ENCODE results near the gene EXT2.

Gene EXT2

GRCh38 chr11:44047931-44048431 is 47.5 kb upstream of the EXT2 start, which contains the start of gene ACCSL:
ACCSL (plus strand) TSS chr11:44047981; CDS start chr11:44048037, 56 bp downstream.
- TF ChIP-seq EZH2phosphoT487 (IDR thresholded peaks at IDR 0.05; ENCODE audit: borderline replicate concordance): no peak
- no peak within 1 kb of the TSS for H3K9ac ChIP-seq (ENCODE audit: low read depth, low read length, poor library complexity, severe bottlenecking)

DNA sequence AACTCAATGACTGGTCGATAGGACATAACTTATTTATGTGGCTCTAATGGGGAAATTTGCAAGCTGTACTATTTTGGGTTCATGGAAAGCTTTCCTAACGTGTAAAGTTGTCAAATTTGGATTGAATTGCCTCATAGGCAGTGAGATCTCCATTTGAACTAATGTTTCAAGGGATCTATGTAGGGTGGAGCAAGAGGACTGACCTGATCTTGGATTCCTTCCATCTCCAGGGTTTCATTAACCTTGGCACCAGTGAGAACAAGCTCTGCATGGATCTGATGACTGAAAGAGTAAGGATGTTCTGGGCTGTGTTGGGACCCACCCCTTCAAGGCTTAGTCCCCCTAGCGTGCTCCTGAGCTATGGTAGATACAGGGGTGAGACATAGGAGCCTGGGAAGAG is 45.6 kb upstream of the EXT2 start:
- no peaks in the 10 kb centered on the region for H4K20me1 ChIP-seq (ENCODE audit: insufficient read depth, low read length, poor library complexity, severe bottlenecking)
- no peaks in the 10 kb centered on the region for H3K9me2 ChIP-seq (replicated peaks; ENCODE audit: low read depth, low read length)
- H3K27me3 ChIP-seq (ENCODE audit: insufficient read depth, low read length, poor library complexity, severe bottlenecking): no peaks in the 10 kb centered on the region
- H3K36me3 ChIP-seq (ENCODE audit: insufficient read depth, low read length): no peaks in the 10 kb centered on the region
- no peak overlapping the region for H3K4me3 ChIP-seq (ENCODE audit: low read length, poor library complexity, severe bottlenecking)
- H3K9ac ChIP-seq (ENCODE audit: low read depth, low read length, poor library complexity, severe bottlenecking): no peak overlapping the region
- H2AFZ ChIP-seq (ENCODE audit: low read length): no peak overlapping the region
- TF ChIP-seq, protein P1, sequence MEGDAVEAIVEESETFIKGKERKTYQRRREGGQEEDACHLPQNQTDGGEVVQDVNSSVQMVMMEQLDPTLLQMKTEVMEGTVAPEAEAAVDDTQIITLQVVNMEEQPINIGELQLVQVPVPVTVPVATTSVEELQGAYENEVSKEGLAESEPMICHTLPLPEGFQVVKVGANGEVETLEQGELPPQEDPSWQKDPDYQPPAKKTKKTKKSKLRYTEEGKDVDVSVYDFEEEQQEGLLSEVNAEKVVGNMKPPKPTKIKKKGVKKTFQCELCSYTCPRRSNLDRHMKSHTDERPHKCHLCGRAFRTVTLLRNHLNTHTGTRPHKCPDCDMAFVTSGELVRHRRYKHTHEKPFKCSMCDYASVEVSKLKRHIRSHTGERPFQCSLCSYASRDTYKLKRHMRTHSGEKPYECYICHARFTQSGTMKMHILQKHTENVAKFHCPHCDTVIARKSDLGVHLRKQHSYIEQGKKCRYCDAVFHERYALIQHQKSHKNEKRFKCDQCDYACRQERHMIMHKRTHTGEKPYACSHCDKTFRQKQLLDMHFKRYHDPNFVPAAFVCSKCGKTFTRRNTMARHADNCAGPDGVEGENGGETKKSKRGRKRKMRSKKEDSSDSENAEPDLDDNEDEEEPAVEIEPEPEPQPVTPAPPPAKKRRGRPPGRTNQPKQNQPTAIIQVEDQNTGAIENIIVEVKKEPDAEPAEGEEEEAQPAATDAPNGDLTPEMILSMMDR (conservative IDR thresholded peaks at IDR 0.05; ENCODE audit: low read length): no peak
- TF ChIP-seq EZH2phosphoT487 (IDR thresholded peaks at IDR 0.05; ENCODE audit: borderline replicate concordance): no peak
- H3K4me2 ChIP-seq (ENCODE audit: low read depth, low read length, poor library complexity, severe bottlenecking): no peak overlapping the region
- H3F3A ChIP-seq (ENCODE audit: low read depth): no peaks in the 10 kb centered on the region
- H3K4me1 ChIP-seq (ENCODE audit: insufficient read depth, low read length, poor library complexity, severe bottlenecking): no peaks in the 10 kb centered on the region
- H3K79me2 ChIP-seq (ENCODE audit: insufficient read depth, low read length): no peaks in the 10 kb centered on the region
- H3K9me3 ChIP-seq (ENCODE audit: insufficient read depth, low read depth, low read length): no peaks in the 10 kb centered on the region

More at GRCh38 chr11:44047931-44048431, 47.5 kb upstream of the EXT2 start, which contains the start of gene ACCSL:
- no peaks in the 10 kb centered on the region for H3K27me3 ChIP-seq (ENCODE audit: insufficient read depth, low read length, poor library complexity, severe bottlenecking)
- no peaks in the 10 kb centered on the region for H3K9me2 ChIP-seq (replicated peaks; ENCODE audit: low read depth, low read length)
- H3K4me1 ChIP-seq (ENCODE audit: insufficient read depth, low read length, poor library complexity, severe bottlenecking): no peaks in the 10 kb centered on the region
- no peak within 1 kb of the TSS for H3K4me3 ChIP-seq (ENCODE audit: low read length, poor library complexity, severe bottlenecking)
- H3K4me2 ChIP-seq (ENCODE audit: low read depth, low read length, poor library complexity, severe bottlenecking): no peak within 1 kb of the TSS
- no peaks in the 10 kb centered on the region for H4K20me1 ChIP-seq (ENCODE audit: insufficient read depth, low read length, poor library complexity, severe bottlenecking)
- no peaks in the 10 kb centered on the region for H3K9me3 ChIP-seq (ENCODE audit: insufficient read depth, low read depth, low read length)
- H3K79me2 ChIP-seq (ENCODE audit: insufficient read depth, low read length): no peaks in the 10 kb centered on the region
- no peaks in the 10 kb centered on the region for H3K36me3 ChIP-seq (ENCODE audit: insufficient read depth, low read length)
- H2AFZ ChIP-seq (ENCODE audit: low read length): no peak within 1 kb of the TSS; the same call in 1 of the 2 replicates
- no peaks in the 10 kb centered on the region for H3F3A ChIP-seq (ENCODE audit: low read depth)

GRCh38 chr11:44051171-44051570 is 44.3 kb upstream of the EXT2 start:
- no peaks in the 10 kb centered on the region for H3K79me2 ChIP-seq (ENCODE audit: insufficient read depth, low read length)
- no peaks in the 10 kb centered on the region for H3F3A ChIP-seq (ENCODE audit: low read depth)
- no peaks in the 10 kb centered on the region for H4K20me1 ChIP-seq (ENCODE audit: insufficient read depth, low read length, poor library complexity, severe bottlenecking)
- TF ChIP-seq, protein P1 (conservative IDR thresholded peaks at IDR 0.05; ENCODE audit: low read length): no peak
- no peak for TF ChIP-seq EZH2phosphoT487 (IDR thresholded peaks at IDR 0.05; ENCODE audit: borderline replicate concordance)
- no peaks in the 10 kb centered on the region for H3K36me3 ChIP-seq (ENCODE audit: insufficient read depth, low read length)
- H3K9me2 ChIP-seq (replicated peaks; ENCODE audit: low read depth, low read length): no peaks in the 10 kb centered on the region
- H3K9me3 ChIP-seq (ENCODE audit: insufficient read depth, low read depth, low read length): no peaks in the 10 kb centered on the region
- H3K4me1 ChIP-seq (ENCODE audit: insufficient read depth, low read length, poor library complexity, severe bottlenecking): no peaks in the 10 kb centered on the region
- no peaks in the 10 kb centered on the region for H3K27me3 ChIP-seq (ENCODE audit: insufficient read depth, low read length, poor library complexity, severe bottlenecking)
- no peak overlapping the region for H3K9ac ChIP-seq (ENCODE audit: low read depth, low read length, poor library complexity, severe bottlenecking)
- H2AFZ ChIP-seq (ENCODE audit: low read length): no peak overlapping the region
- H3K4me2 ChIP-seq (ENCODE audit: low read depth, low read length, poor library complexity, severe bottlenecking): no peak overlapping the region
- no peak overlapping the region for H3K4me3 ChIP-seq (ENCODE audit: low read length, poor library complexity, severe bottlenecking)

DNA sequence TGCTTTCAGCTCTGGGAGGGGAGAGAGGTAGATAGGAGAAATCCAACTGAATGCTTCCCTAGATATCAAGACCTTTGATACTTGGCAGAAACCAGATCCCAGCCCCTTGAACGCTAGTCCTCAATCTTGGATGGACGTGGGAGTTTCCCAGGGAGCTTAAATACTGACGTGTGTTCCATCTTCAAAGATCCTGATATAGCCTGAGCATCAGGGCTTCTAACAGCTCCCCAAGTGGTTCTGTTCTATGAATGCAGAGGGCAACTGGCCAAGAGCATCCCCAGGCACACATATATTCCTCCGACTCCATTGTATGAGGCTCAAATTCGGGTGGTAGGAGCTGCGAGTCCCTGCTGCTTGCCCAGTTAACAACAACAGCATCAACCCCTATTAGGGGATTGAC is 38.1 kb upstream of the EXT2 start:
- H3K4me3 ChIP-seq (ENCODE audit: low read length, poor library complexity, severe bottlenecking): no peak overlapping the region
- H3K9me2 ChIP-seq (replicated peaks; ENCODE audit: low read depth, low read length): no peaks in the 10 kb centered on the region
- no peak overlapping the region for H3K4me2 ChIP-seq (ENCODE audit: low read depth, low read length, poor library complexity, severe bottlenecking)
- TF ChIP-seq, protein P1 (conservative IDR thresholded peaks at IDR 0.05; ENCODE audit: low read length): no peak
- no peak for TF ChIP-seq EZH2phosphoT487 (IDR thresholded peaks at IDR 0.05; ENCODE audit: borderline replicate concordance)
- H3K9me3 ChIP-seq (ENCODE audit: insufficient read depth, low read depth, low read length): no peaks in the 10 kb centered on the region
- no peak overlapping the region for H3K9ac ChIP-seq (ENCODE audit: low read depth, low read length, poor library complexity, severe bottlenecking)
- no peaks in the 10 kb centered on the region for H3K27me3 ChIP-seq (ENCODE audit: insufficient read depth, low read length, poor library complexity, severe bottlenecking)
- no peaks in the 10 kb centered on the region for H4K20me1 ChIP-seq (ENCODE audit: insufficient read depth, low read length, poor library complexity, severe bottlenecking)
- no peaks in the 10 kb centered on the region for H3F3A ChIP-seq (ENCODE audit: low read depth)
- H3K79me2 ChIP-seq (ENCODE audit: insufficient read depth, low read length): no peaks in the 10 kb centered on the region
- no peaks in the 10 kb centered on the region for H3K36me3 ChIP-seq (ENCODE audit: insufficient read depth, low read length)
- no peak overlapping the region for H2AFZ ChIP-seq (ENCODE audit: low read length)
- H3K4me1 ChIP-seq (ENCODE audit: insufficient read depth, low read length, poor library complexity, severe bottlenecking): no peaks in the 10 kb centered on the region

Measured in Loucy (cell line).